Loucy (cell line): ENCODE results near the gene AIG1.

Experiments
- H2AFZ ChIP-seq: fragments of 200-600 bp; sonication (generic); 2 replicates; pipeline ENCODE4 v1.6.0; 2016; ENCODE audit warnings: antibody characterized with exemption, mild to moderate bottlenecking, low read length, moderate library complexity
- H3F3A ChIP-seq: fragments of 200-600 bp; 2 replicates; pipeline ENCODE4 v1.6.0; 2016; ENCODE audit warnings: antibody characterized with exemption, low read depth, mild to moderate bottlenecking
- H3K27me3 ChIP-seq: fragments of 200-600 bp; sonication (generic); 2 replicates; pipeline ENCODE4 v1.6.1; 2014; ENCODE audit warnings: low read length, mild to moderate bottlenecking; ENCODE audit not compliant: insufficient read depth, poor library complexity, severe bottlenecking
- H3K36me3 ChIP-seq: fragments of 200-600 bp; sonication (generic); 2 replicates; pipeline ENCODE4 v1.6.1; 2016; ENCODE audit warnings: low read length; ENCODE audit not compliant: insufficient read depth
- H3K4me1 ChIP-seq: fragments of 200-600 bp; sonication (generic); 2 replicates; pipeline ENCODE4 v1.5.1; 2014; ENCODE audit warnings: low read length, mild to moderate bottlenecking; ENCODE audit not compliant: insufficient read depth, poor library complexity, severe bottlenecking
- H3K4me2 ChIP-seq: fragments of 200-600 bp; sonication (generic); 2 replicates; pipeline ENCODE4 v1.6.0; 2014; ENCODE audit warnings: antibody characterized with exemption, low read length, low read depth, mild to moderate bottlenecking; ENCODE audit not compliant: poor library complexity, severe bottlenecking
- H3K4me3 ChIP-seq: fragments of 200-600 bp; sonication (generic); 2 replicates; pipeline ENCODE4 v1.5.1; 2014; ENCODE audit warnings: low read length, mild to moderate bottlenecking, mixed read lengths; ENCODE audit not compliant: poor library complexity, severe bottlenecking
- H3K79me2 ChIP-seq: fragments of 200-600 bp; sonication (generic); 2 replicates; pipeline ENCODE4 v1.6.1; 2014; ENCODE audit warnings: low read length; ENCODE audit not compliant: insufficient read depth
- H3K9ac ChIP-seq: fragments of 200-600 bp; sonication (generic); 2 replicates; pipeline ENCODE4 v1.6.0; 2014; ENCODE audit warnings: mild to moderate bottlenecking, low read depth, low read length, moderate library complexity; ENCODE audit not compliant: poor library complexity, severe bottlenecking
- H3K9me2 ChIP-seq: fragments of 200-600 bp; sonication (generic); replicated peaks from 2 replicates; pipeline ENCODE4 v1.6.1; 2016; ENCODE audit warnings: low read depth, low read length, mixed read lengths
- H3K9me3 ChIP-seq: fragments of 200-600 bp; sonication (generic); 2 replicates; pipeline ENCODE4 v1.6.1; 2014; ENCODE audit warnings: mild to moderate bottlenecking, antibody characterized with exemption, low read length, low read depth; ENCODE audit not compliant: insufficient read depth
- H4K20me1 ChIP-seq: fragments of 200-600 bp; sonication (generic); 2 replicates; pipeline ENCODE4 v1.6.0; 2014; ENCODE audit warnings: antibody characterized with exemption, low read length, mild to moderate bottlenecking; ENCODE audit not compliant: insufficient read depth, poor library complexity, severe bottlenecking
- CTCF ChIP-seq: fragments of 200-600 bp; sonication (generic); conservative IDR thresholded peaks from 2 replicates; pipeline ENCODE4 v1.5.1; 2014; ENCODE audit warnings: mild to moderate bottlenecking, antibody characterized with exemption, low read length
- EZH2phosphoT487 ChIP-seq: fragments of 200-600 bp; IDR thresholded peaks from 2 replicates; pipeline ENCODE4 v1.6.1; 2018; ENCODE audit warnings: antibody characterized with exemption, mild to moderate bottlenecking, moderate library complexity, borderline replicate concordance

Gene AIG1

GRCh38 chr6:143179096-143179495, 118.4 kb downstream of the AIG1 start:
- no peaks in the 10 kb centered on the region for H4K20me1 ChIP-seq
- no peaks in the 10 kb centered on the region for H3K79me2 ChIP-seq

GRCh38 chr6:143179901-143180612, 119.4 kb downstream of the AIG1 start:
- Histone ChIP-seq H3K9me3 (peaks cover 5% of the 10 kb centered on the region; the same call in 1 of the 2 replicates), H3K4me1 (no peaks in the 10 kb centered on the region)

More at GRCh38 chr6:143179096-143179495, 118.4 kb downstream of the AIG1 start:
- Histone ChIP-seq H3K9ac (no peak overlapping the region), H3F3A (no peaks in the 10 kb centered on the region), H2AFZ (no peak overlapping the region), H3K9me2 (no peaks in the 10 kb centered on the region), H3K4me1 (no peaks in the 10 kb centered on the region), H3K4me3 (no peak overlapping the region), H3K9me3 (peaks cover 5% of the 10 kb centered on the region; the same call in 1 of the 2 replicates), H3K27me3 (no peaks in the 10 kb centered on the region), H3K4me2 (no peak overlapping the region), H3K36me3 (peaks cover 10% of the 10 kb centered on the region; the same call in 1 of the 2 replicates)
- TF ChIP-seq EZH2phosphoT487: no peak
- TF ChIP-seq CTCF: no peak

GRCh38 chr6:143180826-143181225, 120.1 kb downstream of the AIG1 start:
- Histone ChIP-seq H3K4me3 (no peak overlapping the region), H3K4me2 (no peak overlapping the region), H3K27me3 (no peaks in the 10 kb centered on the region), H3K9me3 (0 out of 2 replicates have a peak, but pooled peaks cover 4% of the 10 kb centered on the region), H4K20me1 (no peaks in the 10 kb centered on the region), H2AFZ (no peak overlapping the region), H3F3A (no peaks in the 10 kb centered on the region), H3K79me2 (no peaks in the 10 kb centered on the region), H3K9me2 (no peaks in the 10 kb centered on the region), H3K9ac (no peak overlapping the region), H3K36me3 (peaks cover 6% of the 10 kb centered on the region; the same call in 1 of the 2 replicates), H3K4me1 (no peaks in the 10 kb centered on the region)
- TF ChIP-seq EZH2phosphoT487 (no peak), CTCF (no peak)

More at GRCh38 chr6:143179901-143180612, 119.4 kb downstream of the AIG1 start:
- Histone ChIP-seq H3K36me3 (peaks cover 6% of the 10 kb centered on the region; the same call in 1 of the 2 replicates), H3K4me2 (no peak overlapping the region), H3K27me3 (no peaks in the 10 kb centered on the region), H2AFZ (no peak overlapping the region), H3K79me2 (no peaks in the 10 kb centered on the region), H4K20me1 (no peaks in the 10 kb centered on the region), H3K9me2 (no peaks in the 10 kb centered on the region), H3K4me3 (no peak overlapping the region), H3F3A (no peaks in the 10 kb centered on the region), H3K9ac (no peak overlapping the region)
- no peak for TF ChIP-seq EZH2phosphoT487
- TF ChIP-seq CTCF: no peak
